Measurements from ENCODE around the gene NPM3.

- TF ChIP-seq EZH2phosphoT487 (IDR thresholded peaks at IDR 0.05; ENCODE audit: insufficient read depth, low read depth), result no peak
- no peak for TF ChIP-seq EZH2 (IDR thresholded peaks at IDR 0.05; ENCODE audit: insufficient read depth, poor library complexity, severe bottlenecking)
Measured at GRCh38 chr10:101772895-101773761, 10.1 kb downstream of the NPM3 start.

All from GM23248 (cell line).